ENCODE measurements around the gene VPS52.

The VPS52 gene

DNA sequence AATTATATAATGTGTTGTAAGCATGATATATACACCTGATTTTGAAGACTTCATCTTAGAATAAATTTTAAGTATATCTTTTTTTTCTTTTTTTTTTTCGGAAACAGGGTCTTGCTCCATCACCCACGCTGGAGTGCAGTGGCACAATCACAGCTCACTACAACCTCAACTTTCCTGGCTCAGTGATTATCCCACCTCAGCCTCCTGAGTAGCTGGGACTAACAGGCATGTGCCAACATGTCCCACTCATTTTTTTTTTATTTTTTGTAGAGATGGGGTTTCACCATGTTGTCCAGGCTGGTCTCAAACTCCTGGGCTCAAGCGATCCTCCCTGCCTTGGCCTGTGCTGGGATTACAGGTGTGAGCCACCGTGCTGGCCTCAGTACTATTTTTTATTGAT, 17.1 kb downstream of the VPS52 start:
- no peaks in the 10 kb centered on the region for H3K9me3 Mint-ChIP-seq
- peaks cover 23% of the 10 kb centered on the region for H3K4me1 Mint-ChIP-seq (ENCODE audit: low read depth)
- no peak overlapping the region for H3K4me3 Mint-ChIP-seq
- peaks cover 30% of the 10 kb centered on the region for H3K36me3 Mint-ChIP-seq (ENCODE audit: low read depth)
- H3K27me3 Mint-ChIP-seq (ENCODE audit: low read depth): no peaks in the 10 kb centered on the region
- H3K27ac Mint-ChIP-seq: no peak overlapping the region

DNA sequence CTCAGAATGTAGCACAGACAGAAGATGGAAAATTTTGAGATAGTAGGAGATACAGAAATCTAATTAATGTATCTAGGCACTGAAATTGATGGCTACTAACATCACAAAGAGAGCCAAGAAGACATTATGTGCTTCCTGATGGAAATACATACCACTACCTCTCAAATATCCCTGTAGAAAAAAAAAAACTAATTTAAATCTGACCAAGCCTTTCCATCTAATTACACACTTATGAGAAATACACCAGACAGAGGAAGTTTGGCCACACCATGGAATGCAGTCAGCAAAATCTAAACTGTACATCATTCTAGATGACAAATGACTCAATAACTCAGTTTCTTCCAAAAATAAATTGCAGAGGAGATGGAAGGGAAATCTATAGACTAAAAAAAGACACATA, 18.9 kb downstream of the VPS52 start:
- H3K36me3 Mint-ChIP-seq (ENCODE audit: low read depth): peaks cover 29% of the 10 kb centered on the region
- H3K27ac Mint-ChIP-seq: no peak overlapping the region
- H3K9me3 Mint-ChIP-seq: no peaks in the 10 kb centered on the region
- no peak overlapping the region for H3K4me3 Mint-ChIP-seq
- H3K27me3 Mint-ChIP-seq (ENCODE audit: low read depth): no peaks in the 10 kb centered on the region
- peaks cover 30% of the 10 kb centered on the region for H3K4me1 Mint-ChIP-seq (ENCODE audit: low read depth)

DNA sequence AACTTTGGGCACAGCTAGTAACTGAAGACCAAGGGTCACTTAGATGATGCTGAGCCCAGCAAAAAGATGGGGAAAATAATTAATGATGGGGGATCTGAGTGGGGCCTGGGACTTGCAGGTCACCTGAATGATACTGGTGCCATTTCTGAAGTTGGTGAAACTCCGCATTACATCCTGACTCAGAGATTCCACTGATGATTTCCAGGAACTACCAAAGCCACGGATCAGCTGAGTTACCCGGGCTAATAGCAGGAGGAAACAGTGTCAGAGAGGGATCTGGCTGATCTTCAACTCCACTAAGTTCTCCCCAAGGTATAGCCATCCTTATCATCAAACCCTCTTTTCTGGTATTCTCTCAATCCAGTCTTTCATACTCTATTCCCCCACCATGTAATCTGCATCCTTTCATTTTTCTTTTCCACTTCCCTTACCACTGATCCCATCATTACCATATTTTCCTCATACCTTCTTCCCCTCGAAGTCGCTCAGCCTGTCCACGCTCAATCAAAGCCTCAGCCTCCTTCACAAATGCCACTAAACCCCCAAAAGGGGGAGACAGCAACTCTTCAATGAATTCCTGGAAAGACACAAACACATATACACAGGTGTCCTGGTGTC, 20.2 kb downstream of the VPS52 start:
- Mint-ChIP-seq H3K27me3 (ENCODE audit: low read depth) (no peaks in the 10 kb centered on the region), H3K4me3 (peak overlapping the region; percentile 41), H3K9me3 (no peaks in the 10 kb centered on the region), H3K27ac (peak overlapping the region; percentile 39), H3K4me1 (ENCODE audit: low read depth) (peaks cover 30% of the 10 kb centered on the region), H3K36me3 (ENCODE audit: low read depth) (peaks cover 27% of the 10 kb centered on the region)

DNA sequence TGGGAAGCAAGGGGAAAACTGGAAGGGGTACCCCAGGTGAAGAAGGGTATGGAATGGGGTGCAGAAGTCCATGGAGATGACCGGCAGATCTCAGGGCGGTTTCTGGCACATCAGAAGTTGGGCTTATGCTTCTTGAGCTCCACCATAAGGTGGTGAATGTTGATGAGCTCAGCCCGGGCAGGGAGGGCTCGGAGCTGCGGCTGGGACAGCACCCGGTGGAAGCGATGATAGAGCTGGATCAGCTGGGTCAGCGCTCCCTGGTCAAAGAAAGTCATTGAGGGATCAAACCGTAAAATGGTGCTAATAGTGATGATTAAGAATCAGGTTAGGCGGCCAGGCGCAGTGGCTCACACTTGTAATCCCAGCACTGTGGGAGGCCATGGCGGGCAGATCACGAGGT, 20.9 kb downstream of the VPS52 start:
- H3K36me3 Mint-ChIP-seq (ENCODE audit: low read depth): peaks cover 27% of the 10 kb centered on the region
- H3K9me3 Mint-ChIP-seq: no peaks in the 10 kb centered on the region
- peak overlapping the region; percentile 91 for H3K4me3 Mint-ChIP-seq
- peaks cover 29% of the 10 kb centered on the region for H3K4me1 Mint-ChIP-seq (ENCODE audit: low read depth)
- H3K27ac Mint-ChIP-seq: peak overlapping the region; percentile 94
- H3K27me3 Mint-ChIP-seq (ENCODE audit: low read depth): peaks cover 3% of the 10 kb centered on the region

DNA sequence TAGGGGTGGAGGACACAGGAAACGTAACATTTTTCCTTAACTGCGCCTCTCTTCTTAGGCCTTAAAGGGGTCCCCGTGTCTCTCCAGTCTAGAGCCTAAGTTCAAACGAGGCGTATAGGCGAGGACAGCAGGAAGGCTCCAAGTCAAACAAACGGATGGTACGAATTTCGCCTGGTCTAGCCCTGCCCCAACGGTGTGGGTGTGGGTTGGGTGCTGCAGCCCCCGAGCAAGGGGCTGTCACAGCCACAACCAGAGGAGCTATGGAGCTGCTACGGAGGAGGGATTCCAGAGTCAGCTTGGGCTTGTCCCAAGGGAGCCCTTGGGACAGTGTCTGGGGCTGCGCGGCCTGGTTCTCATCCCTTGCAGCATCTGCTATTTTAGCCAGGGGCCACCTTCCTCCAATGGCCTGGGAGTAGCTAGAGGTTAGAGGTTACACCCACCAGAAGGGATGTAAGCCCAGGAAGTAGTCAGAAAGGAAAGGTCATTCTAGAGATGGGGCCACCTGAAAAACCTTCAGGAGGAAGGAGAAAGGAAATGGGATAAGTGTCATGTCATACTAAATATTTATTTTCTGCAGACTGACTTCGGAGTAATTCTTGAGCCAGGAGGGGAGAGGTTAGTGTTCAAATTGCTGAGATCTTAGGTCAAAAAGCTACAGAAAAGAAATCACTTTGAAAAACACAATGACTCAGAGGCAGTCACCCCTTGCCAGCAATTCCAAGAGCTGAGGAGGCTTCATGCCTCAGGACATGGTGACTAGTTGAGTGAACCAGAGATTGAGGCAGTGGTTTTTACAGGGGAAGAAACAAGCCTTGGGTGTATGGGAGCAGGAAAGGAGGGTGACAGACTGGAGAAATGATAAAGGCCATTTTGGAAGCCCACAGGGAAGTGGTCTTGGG, 21.7 kb downstream of the VPS52 start:
- H3K36me3 Mint-ChIP-seq (ENCODE audit: low read depth): peaks cover 26% of the 10 kb centered on the region
- H3K4me1 Mint-ChIP-seq (ENCODE audit: low read depth): peaks cover 28% of the 10 kb centered on the region
- H3K4me3 Mint-ChIP-seq: peak overlapping the region; percentile 91

DNA sequence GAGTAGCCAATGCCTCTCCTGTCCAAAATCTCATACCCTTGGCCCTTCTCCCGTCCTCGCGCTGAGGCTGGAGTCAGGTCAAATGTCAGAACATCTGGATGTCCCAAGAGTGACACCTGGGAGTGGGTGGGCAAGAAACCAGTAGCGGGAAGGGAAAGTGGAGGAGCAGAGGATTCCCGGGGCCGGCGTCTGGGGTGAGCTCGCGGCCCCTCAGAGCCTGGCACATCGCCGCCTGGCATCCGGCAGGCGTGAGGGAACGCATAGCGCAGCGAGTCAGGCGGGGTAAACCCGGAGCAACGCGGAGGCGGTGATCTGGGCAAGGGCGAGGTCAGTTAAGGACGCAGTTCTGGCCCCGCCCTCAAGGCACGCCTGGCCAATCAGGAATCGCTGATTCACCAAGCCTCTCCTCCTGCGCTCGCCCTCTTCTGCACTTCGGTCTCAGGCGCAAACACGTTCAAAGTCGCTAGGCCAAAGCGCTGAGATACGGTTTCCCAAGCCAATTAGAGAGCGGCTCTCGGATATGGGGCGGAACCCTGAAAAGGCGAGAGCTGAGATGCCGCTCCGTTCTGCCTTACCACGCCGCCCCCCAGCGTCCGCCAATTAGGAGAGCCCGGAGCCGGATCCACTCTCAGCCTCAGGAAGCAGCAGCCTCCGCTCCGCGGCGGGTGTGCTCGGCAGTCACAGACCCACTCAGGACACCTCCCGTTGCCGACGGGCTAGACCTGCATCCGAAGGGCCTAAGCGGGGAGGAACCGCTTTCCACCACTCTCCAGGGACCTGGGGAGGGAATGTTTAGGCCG, 22.5 kb downstream of the VPS52 start:
- peaks cover 4% of the 10 kb centered on the region for H3K27me3 Mint-ChIP-seq (ENCODE audit: low read depth)
- peak overlapping the region; percentile 94 for H3K27ac Mint-ChIP-seq
- peaks cover 24% of the 10 kb centered on the region for H3K36me3 Mint-ChIP-seq (ENCODE audit: low read depth)
- no peaks in the 10 kb centered on the region for H3K9me3 Mint-ChIP-seq
- H3K4me1 Mint-ChIP-seq (ENCODE audit: low read depth): peaks cover 28% of the 10 kb centered on the region
- H3K4me3 Mint-ChIP-seq: peak overlapping the region; percentile 91

More for the DNA sequence above, 21.7 kb downstream of the VPS52 start:
- Mint-ChIP-seq H3K27ac (peak overlapping the region; percentile 94), H3K27me3 (ENCODE audit: low read depth) (peaks cover 4% of the 10 kb centered on the region), H3K9me3 (no peaks in the 10 kb centered on the region)

DNA sequence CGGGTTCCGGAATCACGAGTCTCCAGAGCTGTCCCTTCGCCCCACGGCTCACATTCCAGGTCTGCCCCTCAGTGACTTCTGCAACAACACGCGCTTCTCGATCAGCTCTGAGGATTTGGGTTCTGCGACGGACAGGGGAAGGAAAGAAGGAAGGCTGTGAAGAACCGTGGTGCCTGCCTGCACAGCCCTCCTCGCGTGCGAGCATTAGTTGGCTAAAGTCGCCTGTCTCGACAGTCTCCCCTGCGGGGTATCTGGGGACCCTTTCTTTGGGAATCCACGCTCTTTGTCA, 23.1 kb downstream of the VPS52 start:
- Mint-ChIP-seq H3K4me3 (peak overlapping the region; percentile 91), H3K27ac (peak overlapping the region; percentile 94), H3K9me3 (no peaks in the 10 kb centered on the region), H3K4me1 (ENCODE audit: low read depth) (peaks cover 28% of the 10 kb centered on the region), H3K27me3 (ENCODE audit: low read depth) (peaks cover 4% of the 10 kb centered on the region), H3K36me3 (ENCODE audit: low read depth) (peaks cover 24% of the 10 kb centered on the region)

DNA sequence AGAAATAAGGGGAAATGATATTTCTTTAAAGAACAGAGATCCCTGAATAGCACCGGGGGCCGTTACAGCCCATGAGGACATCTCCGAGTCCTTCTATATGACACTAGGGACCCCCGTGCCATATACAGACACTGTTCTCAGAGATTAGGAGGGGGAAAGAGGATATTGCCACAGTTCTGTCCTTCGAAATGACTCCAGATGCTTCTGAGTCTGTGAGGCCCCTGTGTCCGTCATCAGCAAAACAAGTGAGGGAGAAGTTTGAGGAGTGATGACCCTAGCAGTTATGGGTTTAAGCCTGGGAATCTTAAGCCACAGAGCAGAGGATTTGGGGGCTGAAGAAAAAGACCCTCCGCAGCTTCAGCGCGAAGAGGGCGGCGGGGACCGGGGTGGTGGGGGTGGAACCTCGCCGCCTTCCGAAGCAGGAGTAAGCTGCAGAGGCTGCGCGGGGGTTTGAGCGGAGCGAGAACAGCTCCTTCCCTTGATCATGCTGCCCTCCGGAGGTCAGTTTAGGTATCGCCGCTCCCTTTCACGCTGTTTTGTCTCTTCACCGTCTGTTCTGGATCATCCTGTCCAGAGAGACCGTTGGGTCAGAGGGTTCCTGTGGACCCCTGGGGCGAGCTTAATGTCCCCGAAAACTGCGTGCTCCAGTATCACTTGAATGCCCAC, 23.6 kb downstream of the VPS52 start:
- peaks cover 24% of the 10 kb centered on the region for H3K36me3 Mint-ChIP-seq (ENCODE audit: low read depth)
- H3K27ac Mint-ChIP-seq: peak overlapping the region; percentile 94
- peaks cover 28% of the 10 kb centered on the region for H3K4me1 Mint-ChIP-seq (ENCODE audit: low read depth)
- H3K4me3 Mint-ChIP-seq: peak overlapping the region; percentile 91
- peaks cover 8% of the 10 kb centered on the region for H3K27me3 Mint-ChIP-seq (ENCODE audit: low read depth)
- no peaks in the 10 kb centered on the region for H3K9me3 Mint-ChIP-seq

DNA sequence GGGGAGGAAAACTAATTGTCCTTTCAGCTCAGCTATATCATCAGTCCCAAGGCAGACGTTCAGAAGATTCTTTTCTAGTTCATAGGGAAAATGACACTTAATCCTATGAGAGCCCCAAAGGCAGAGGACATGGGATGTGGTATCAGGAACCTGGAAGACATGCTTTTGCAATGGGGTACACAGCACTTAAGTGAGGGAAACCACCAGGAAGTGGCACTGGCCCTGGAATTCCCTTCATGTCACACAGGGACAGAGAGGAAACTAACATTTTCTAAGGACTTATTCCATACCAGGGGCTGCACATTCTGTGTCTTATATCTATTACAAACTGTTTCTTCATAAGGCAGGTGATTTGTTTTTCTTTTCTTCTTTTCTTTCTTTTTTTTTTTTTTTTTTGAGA, 28.2 kb downstream of the VPS52 start:
- Mint-ChIP-seq H3K4me1 (ENCODE audit: low read depth) (peaks cover 9% of the 10 kb centered on the region), H3K4me3 (no peak overlapping the region), H3K9me3 (no peaks in the 10 kb centered on the region), H3K36me3 (ENCODE audit: low read depth) (no peaks in the 10 kb centered on the region), H3K27ac (no peak overlapping the region), H3K27me3 (ENCODE audit: low read depth) (peaks cover 22% of the 10 kb centered on the region)

DNA sequence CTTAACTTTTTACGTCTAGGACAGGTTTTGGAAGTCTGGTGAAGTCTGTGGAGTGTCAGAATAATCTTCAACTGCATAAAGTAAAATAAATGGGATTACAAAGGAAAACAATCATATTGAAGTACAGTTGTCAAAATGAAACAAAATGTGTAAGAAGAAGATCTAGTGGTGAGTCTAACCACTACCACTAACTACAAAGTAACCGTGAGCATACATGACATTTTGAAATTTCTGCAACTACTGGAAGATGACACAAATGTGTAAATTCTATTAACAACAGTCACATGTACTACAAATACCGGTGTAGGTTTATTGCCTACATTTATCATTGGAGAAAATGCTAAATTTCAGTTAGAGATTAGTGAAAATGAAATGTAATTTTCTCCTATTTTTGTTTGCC, 29.7 kb downstream of the VPS52 start:
- H3K27me3 Mint-ChIP-seq (ENCODE audit: low read depth): peaks cover 30% of the 10 kb centered on the region
- H3K36me3 Mint-ChIP-seq (ENCODE audit: low read depth): no peaks in the 10 kb centered on the region
- H3K27ac Mint-ChIP-seq: no peak overlapping the region
- no peaks in the 10 kb centered on the region for H3K9me3 Mint-ChIP-seq
- H3K4me1 Mint-ChIP-seq (ENCODE audit: low read depth): peaks cover 7% of the 10 kb centered on the region
- H3K4me3 Mint-ChIP-seq: no peak overlapping the region

DNA sequence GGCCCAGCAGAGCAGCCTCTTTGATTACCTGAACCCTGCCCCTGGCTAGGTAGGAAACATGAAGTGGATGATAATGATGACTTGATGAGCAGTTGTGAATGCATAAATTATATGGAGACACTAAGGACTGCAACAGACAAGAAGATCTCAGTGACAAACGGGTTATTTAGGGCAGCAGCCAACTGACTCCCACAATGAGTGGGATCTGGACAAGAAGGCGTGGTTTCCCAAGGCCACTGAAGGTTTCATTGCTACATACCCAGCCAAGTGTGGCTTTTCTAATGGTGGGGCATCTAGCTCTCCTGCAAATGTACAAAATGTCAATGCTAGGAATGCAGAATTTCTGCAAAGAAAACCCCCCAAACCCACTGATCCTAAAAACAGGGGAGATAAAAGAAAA, 33.9 kb downstream of the VPS52 start:
- Mint-ChIP-seq H3K27me3 (ENCODE audit: low read depth) (peaks cover 42% of the 10 kb centered on the region), H3K4me1 (ENCODE audit: low read depth) (peaks cover 7% of the 10 kb centered on the region), H3K27ac (no peak overlapping the region), H3K36me3 (ENCODE audit: low read depth) (no peaks in the 10 kb centered on the region), H3K4me3 (no peak overlapping the region), H3K9me3 (no peaks in the 10 kb centered on the region)

DNA sequence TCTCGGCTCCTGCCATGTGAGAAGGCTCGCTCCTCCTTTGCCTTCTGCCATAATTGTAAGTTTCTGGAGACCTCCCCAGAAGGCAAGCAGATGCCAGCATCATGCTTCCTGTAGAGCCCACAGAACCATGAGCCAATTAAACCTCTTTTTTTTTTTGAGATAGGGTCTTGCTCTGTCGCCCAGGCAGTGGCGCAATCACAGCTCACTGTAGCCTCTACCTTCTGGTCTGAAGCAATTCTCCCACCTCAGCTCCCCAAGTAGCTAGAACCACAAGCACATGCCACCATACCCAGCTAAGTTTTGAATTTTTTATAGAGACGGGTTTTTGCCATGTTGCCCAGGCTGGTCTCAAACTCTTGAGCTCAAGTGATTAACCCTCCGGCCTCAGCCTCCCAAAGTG, 34.8 kb downstream of the VPS52 start:
- Mint-ChIP-seq H3K27ac (no peak overlapping the region), H3K4me1 (ENCODE audit: low read depth) (peaks cover 2% of the 10 kb centered on the region), H3K27me3 (ENCODE audit: low read depth) (peaks cover 41% of the 10 kb centered on the region), H3K36me3 (ENCODE audit: low read depth) (no peaks in the 10 kb centered on the region), H3K4me3 (no peak overlapping the region), H3K9me3 (no peaks in the 10 kb centered on the region)

DNA sequence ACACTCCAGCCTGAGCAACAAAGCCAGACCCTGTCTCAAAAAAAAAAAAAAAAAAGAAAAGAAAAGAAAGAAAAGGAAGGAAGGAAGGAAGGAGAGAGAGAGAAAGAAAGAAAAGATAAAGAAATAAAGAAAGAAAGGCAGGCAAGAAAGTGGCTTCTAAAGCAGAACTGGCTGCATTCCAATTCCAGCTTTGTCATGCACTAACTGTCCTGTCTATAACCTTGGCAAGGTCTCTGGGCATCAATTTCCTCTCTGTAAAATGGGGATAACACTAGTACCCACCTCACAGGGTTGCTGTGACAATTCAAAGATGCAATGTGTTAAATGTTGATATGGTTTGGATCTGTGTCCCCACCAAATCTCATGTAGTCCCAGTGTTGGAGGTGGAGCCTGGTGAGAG, 35.3 kb downstream of the VPS52 start:
- Mint-ChIP-seq H3K27me3 (ENCODE audit: low read depth) (peaks cover 42% of the 10 kb centered on the region), H3K36me3 (ENCODE audit: low read depth) (no peaks in the 10 kb centered on the region), H3K9me3 (no peaks in the 10 kb centered on the region), H3K27ac (no peak overlapping the region), H3K4me3 (no peak overlapping the region), H3K4me1 (ENCODE audit: low read depth) (no peaks in the 10 kb centered on the region)

DNA sequence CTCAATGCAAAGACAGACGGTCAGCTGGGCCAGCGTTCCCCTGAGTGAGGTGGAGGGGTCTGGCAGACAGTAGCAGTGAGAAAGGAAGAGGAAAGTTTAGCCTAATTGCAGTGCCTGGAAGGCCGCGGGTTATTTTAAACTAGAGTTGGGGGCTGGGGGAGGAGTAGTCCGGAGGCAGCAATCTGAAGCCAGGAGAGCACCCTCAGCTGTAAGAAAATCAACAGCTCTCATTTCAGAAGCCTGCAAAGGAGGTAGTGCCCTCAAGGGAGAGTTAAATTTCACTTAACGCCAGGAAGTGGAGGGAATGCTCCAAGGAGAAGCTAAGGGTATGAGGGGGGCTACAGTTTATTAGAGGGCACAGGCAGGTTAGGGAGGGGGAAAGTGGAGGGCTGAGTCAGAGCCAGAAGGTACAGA, 36.4 kb downstream of the VPS52 start:
- no peaks in the 10 kb centered on the region for H3K36me3 Mint-ChIP-seq (ENCODE audit: low read depth)
- no peak overlapping the region for H3K4me3 Mint-ChIP-seq
- no peak overlapping the region for H3K27ac Mint-ChIP-seq
- no peaks in the 10 kb centered on the region for H3K9me3 Mint-ChIP-seq
- H3K27me3 Mint-ChIP-seq (ENCODE audit: low read depth): peaks cover 44% of the 10 kb centered on the region
- H3K4me1 Mint-ChIP-seq (ENCODE audit: low read depth): no peaks in the 10 kb centered on the region

All from T-helper 1 cell treated with Interleukin-12 subunit alpha and Interleukin-12 subunit beta and Interleukin-4 antibody, amounts not matched to agents 30 μg/mL and 1 μg/mL, for 36 hours (primary cell).